IPS-NIHi7 (cell line): Measurements from ENCODE around the gene TESK2.
A peak's percentile ranks its signal among the peaks of the same experiment; 100 is the strongest.

Source experiments
- DNase-seq: peaks from one replicate; pipeline ENCODE4 v3.0.0; 2012; ENCODE audit warnings: mixed read lengths; ENCODE audit errors: extremely low spot score

TESK2 gene

GRCh38 chr1:45337630-45338325, 153.2 kb downstream of the TESK2 start:
- DNase-seq = no peak

GRCh38 chr1:45335855-45336324, 155.1 kb downstream of the TESK2 start:
- no peak for DNase-seq

- DNase-seq = no peak
Measured at GRCh38 chr1:45334308-45335245, 156.4 kb downstream of the TESK2 start.

GRCh38 chr1:45332346-45332720, 158.6 kb downstream of the TESK2 start:
- DNase-seq = no peak

- DNase-seq = peak; percentile 1
Measured at GRCh38 chr1:45331436-45332345, 159.3 kb downstream of the TESK2 start.

- DNase-seq = peak; percentile 64
Measured at GRCh38 chr1:45329445-45329844, 161.5 kb downstream of the TESK2 start.

GRCh38 chr1:45328680-45329079, 162.3 kb downstream of the TESK2 start:
- DNase-seq = peak; percentile 19

- peak; percentile 32 for DNase-seq
Measured at GRCh38 chr1:45327644-45328515, 163.1 kb downstream of the TESK2 start.

- DNase-seq = peak; percentile 86
Measured at GRCh38 chr1:45326627-45327623, 164.0 kb downstream of the TESK2 start, which contains the start of gene HPDL. HPDL (plus strand) TSS chr1:45326895; CDS start chr1:45327149, 254 bp downstream.

- DNase-seq = no peak
Measured at GRCh38 chr1:45325851-45326506, 165.0 kb downstream of the TESK2 start.

- DNase-seq = no peak
Measured at GRCh38 chr1:45322486-45323040, 168.4 kb downstream of the TESK2 start.

- DNase-seq = no peak
Measured at GRCh38 chr1:45321444-45321843, 169.5 kb downstream of the TESK2 start.

- DNase-seq = no peak
Measured at GRCh38 chr1:45319761-45320160, 171.2 kb downstream of the TESK2 start.

- DNase-seq = peak; percentile 5
Measured at GRCh38 chr1:45317166-45317565, 173.8 kb downstream of the TESK2 start.

- DNase-seq = no peak
Measured at GRCh38 chr1:45314266-45314665, 176.7 kb downstream of the TESK2 start.

- DNase-seq = no peak
Measured at GRCh38 chr1:45306905-45307304, 184.1 kb downstream of the TESK2 start.

- no peak for DNase-seq
Measured at GRCh38 chr1:45306319-45306718, 184.6 kb downstream of the TESK2 start.

GRCh38 chr1:45305231-45305630, 185.7 kb downstream of the TESK2 start:
- DNase-seq = no peak
